Measurements from ENCODE around the gene ZXDB.

- no peak for TF ChIP-seq CTCF (IDR thresholded peaks at IDR 0.05)
- TF ChIP-seq POLR2A (IDR thresholded peaks at IDR 0.05) = no peak
These were observed 8.3 kb upstream of the ZXDB start for GRCh38 chrX:57583477-57583876.

All from uterus (tissue), 2 donors.